Measurements from ENCODE around the gene JAKMIP1. TPM values are rescaled to one million over a fixed set of nuclear protein-coding genes. Genes with fewer than 3 reads are reported as not detected.

Gene JAKMIP1
- total RNA-seq, 1 experiment from 2014 or later, result not detected

DNA sequence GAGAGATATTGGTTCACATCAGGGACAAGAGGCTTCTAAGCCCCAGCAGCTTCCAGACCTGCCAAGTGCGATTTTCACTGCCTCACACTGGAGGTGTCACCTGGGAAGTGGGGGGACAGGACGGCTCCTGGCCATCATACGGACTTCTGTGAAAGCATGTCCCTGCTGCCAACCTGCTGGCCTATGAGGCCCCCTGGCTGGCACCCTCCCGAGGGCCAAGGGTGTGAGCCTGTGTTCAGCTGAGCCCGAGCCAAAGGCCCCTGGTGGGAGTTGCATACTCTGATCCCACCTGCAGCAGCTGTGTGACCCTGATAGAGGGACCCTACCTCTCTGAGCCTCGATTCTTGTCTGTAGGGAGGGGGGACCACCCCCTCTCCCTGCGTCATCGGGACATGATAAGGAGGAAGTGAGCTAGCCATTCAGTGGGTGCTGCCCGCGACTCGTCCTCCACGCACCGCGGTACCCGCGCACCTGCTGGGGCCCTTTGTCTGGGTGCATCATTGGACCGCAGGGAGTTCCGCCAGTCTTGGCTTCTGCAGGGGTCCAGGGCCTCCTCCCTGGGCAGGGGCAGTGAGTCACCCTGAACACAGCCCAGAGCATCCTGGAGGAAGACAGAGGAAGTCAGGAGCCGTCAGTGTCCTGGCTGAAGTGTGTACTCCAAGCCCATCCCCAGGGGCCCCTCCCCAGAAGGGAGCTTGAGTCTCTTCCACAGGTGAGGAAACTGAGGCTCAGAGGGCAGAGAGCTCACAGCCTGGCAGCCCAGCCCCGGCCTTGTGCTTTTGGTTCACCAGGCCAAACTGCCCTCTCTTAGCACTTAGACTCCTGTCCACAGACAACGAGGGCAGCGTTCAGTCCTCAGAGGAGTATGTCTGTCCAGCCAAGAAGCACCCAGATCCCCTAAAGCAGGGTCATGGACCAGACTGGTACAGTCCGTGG lies 206.2 kb downstream of the JAKMIP1 start:
- Histone ChIP-seq H3K79me2 (ENCODE audit: insufficient read depth, low read length) (no peaks in the 10 kb centered on the region), H3K27me3 (ENCODE audit: insufficient read depth, low read length) (peaks cover 13% of the 10 kb centered on the region), H2AFZ (ENCODE audit: low read depth, low read length, poor library complexity, severe bottlenecking) (no peak overlapping the region), H3K9me2 (ENCODE audit: insufficient read depth) (no peaks in the 10 kb centered on the region), H3K4me2 (ENCODE audit: low read length) (no peak overlapping the region), H3K27ac (ENCODE audit: low read depth, low read length) (no peak overlapping the region), H3K4me3 (replicated peaks in 1 of 2; ENCODE audit: low read depth in 1 of 2, low read length in 2 of 2) (no peak overlapping the region), H3K9me3 (ENCODE audit: control insufficient read depth in 1 of 2, insufficient read depth in 1 of 2, low read depth in 1 of 2, low read length in 2 of 2) (no peaks in the 10 kb centered on the region), H3K4me1 (ENCODE audit: control insufficient read depth in 1 of 2, insufficient read depth in 2 of 2, low read length in 2 of 2) (peaks cover 0 to 7% of the 10 kb centered on the region in 2 experiments; a peak in 1 of 4 replicates), H3K9ac (ENCODE audit: low read length) (no peak overlapping the region), H3K36me3 (ENCODE audit: control insufficient read depth in 1 of 2, insufficient read depth in 2 of 2, low read length in 2 of 2) (no peaks in the 10 kb centered on the region), H4K20me1 (ENCODE audit: insufficient read depth) (no peaks in the 10 kb centered on the region)
- TF ChIP-seq RAD21 (IDR thresholded peaks at IDR 0.05; ENCODE audit: low read depth) (no peak), POLR2AphosphoS5 (IDR thresholded peaks at IDR 0.05; ENCODE audit: low read depth, low read length) (no peak), SRF (IDR thresholded peaks at IDR 0.05; ENCODE audit: low read depth) (no peak), ELF1 (IDR thresholded peaks at IDR 0.05; ENCODE audit: borderline replicate concordance, low read depth) (no peak), SP1 (IDR thresholded peaks at IDR 0.05; ENCODE audit: low read depth) (no peak), EGR1 (IDR thresholded peaks at IDR 0.05; ENCODE audit: low read depth) (no peak), YY1 (IDR thresholded peaks at IDR 0.05; ENCODE audit: extremely low read depth, insufficient replicate concordance, low read depth, low read length) (no peak), TCF7L2 (IDR thresholded peaks at IDR 0.05; ENCODE audit: borderline replicate concordance, extremely low read depth, insufficient read depth, insufficient read length) (no peak), JUND (IDR thresholded peaks at IDR 0.05) (no peak), EZH2phosphoT487 (IDR thresholded peaks at IDR 0.05; ENCODE audit: borderline replicate concordance) (no peak), FOSL1 (IDR thresholded peaks at IDR 0.05; ENCODE audit: low read depth) (no peak), POLR2A (IDR thresholded peaks at IDR 0.05; ENCODE audit: borderline replicate concordance, extremely low read depth, insufficient read depth, insufficient read length) (no peak)
- TF ChIP-seq, protein P1, sequence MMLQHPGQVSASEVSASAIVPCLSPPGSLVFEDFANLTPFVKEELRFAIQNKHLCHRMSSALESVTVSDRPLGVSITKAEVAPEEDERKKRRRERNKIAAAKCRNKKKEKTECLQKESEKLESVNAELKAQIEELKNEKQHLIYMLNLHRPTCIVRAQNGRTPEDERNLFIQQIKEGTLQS (IDR thresholded peaks at IDR 0.05), result no peak
- TF ChIP-seq, protein P2, sequence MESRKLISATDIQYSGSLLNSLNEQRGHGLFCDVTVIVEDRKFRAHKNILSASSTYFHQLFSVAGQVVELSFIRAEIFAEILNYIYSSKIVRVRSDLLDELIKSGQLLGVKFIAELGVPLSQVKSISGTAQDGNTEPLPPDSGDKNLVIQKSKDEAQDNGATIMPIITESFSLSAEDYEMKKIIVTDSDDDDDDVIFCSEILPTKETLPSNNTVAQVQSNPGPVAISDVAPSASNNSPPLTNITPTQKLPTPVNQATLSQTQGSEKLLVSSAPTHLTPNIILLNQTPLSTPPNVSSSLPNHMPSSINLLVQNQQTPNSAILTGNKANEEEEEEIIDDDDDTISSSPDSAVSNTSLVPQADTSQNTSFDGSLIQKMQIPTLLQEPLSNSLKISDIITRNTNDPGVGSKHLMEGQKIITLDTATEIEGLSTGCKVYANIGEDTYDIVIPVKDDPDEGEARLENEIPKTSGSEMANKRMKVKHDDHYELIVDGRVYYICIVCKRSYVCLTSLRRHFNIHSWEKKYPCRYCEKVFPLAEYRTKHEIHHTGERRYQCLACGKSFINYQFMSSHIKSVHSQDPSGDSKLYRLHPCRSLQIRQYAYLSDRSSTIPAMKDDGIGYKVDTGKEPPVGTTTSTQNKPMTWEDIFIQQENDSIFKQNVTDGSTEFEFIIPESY (IDR thresholded peaks at IDR 0.05; ENCODE audit: extremely low read depth, insufficient replicate concordance, low read length), result no peak
- TF ChIP-seq, protein P3, sequence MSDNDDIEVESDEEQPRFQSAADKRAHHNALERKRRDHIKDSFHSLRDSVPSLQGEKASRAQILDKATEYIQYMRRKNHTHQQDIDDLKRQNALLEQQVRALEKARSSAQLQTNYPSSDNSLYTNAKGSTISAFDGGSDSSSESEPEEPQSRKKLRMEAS (IDR thresholded peaks at IDR 0.05), result no peak
- TF ChIP-seq, protein P4, sequence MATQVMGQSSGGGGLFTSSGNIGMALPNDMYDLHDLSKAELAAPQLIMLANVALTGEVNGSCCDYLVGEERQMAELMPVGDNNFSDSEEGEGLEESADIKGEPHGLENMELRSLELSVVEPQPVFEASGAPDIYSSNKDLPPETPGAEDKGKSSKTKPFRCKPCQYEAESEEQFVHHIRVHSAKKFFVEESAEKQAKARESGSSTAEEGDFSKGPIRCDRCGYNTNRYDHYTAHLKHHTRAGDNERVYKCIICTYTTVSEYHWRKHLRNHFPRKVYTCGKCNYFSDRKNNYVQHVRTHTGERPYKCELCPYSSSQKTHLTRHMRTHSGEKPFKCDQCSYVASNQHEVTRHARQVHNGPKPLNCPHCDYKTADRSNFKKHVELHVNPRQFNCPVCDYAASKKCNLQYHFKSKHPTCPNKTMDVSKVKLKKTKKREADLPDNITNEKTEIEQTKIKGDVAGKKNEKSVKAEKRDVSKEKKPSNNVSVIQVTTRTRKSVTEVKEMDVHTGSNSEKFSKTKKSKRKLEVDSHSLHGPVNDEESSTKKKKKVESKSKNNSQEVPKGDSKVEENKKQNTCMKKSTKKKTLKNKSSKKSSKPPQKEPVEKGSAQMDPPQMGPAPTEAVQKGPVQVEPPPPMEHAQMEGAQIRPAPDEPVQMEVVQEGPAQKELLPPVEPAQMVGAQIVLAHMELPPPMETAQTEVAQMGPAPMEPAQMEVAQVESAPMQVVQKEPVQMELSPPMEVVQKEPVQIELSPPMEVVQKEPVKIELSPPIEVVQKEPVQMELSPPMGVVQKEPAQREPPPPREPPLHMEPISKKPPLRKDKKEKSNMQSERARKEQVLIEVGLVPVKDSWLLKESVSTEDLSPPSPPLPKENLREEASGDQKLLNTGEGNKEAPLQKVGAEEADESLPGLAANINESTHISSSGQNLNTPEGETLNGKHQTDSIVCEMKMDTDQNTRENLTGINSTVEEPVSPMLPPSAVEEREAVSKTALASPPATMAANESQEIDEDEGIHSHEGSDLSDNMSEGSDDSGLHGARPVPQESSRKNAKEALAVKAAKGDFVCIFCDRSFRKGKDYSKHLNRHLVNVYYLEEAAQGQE (IDR thresholded peaks at IDR 0.05; ENCODE audit: low read depth), result no peak
- ChIA-PET RAD21 (ENCODE audit: low non-redundant PET in 1 of 2, low total read pairs in 2 of 2, uncharacterized antibody in 2 of 2, unreplicated experiment in 2 of 2) (no interaction called here), POLR2A (no interaction called here), CTCF (no interaction called here)
- no peak for ATAC-seq
- intact Hi-C loops (cut with micrococcal nuclease), result no loop called here
- DNase-seq (ENCODE audit: low read depth, low spot score), result no peak
- no TSS peak for BruUV-seq (replicated peaks)
